Parathyroid adenoma (tissue), 2 donors: Measurements from ENCODE around the gene EFCC1.

Experiments used
- H2AFZ ChIP-seq: fragments of 300-600 bp; sonication (generic); one replicate; pipeline ENCODE4 v1.7.0; 2017; ENCODE audit warnings: antibody characterized with exemption, mild to moderate bottlenecking
- H3K27ac ChIP-seq: fragments of 300-600 bp; sonication (generic); one replicate; pipeline ENCODE4 v1.7.0; 2017
- H3K27me3 ChIP-seq: fragments of 300-600 bp; sonication (generic); one replicate; pipeline ENCODE4 v1.7.0; 2017; ENCODE audit warnings: low read length; ENCODE audit not compliant: control insufficient read depth, insufficient read depth
- H3K36me3 ChIP-seq: fragments of 300-600 bp; sonication (generic); one replicate; pipeline ENCODE4 v1.7.0; 2017; ENCODE audit warnings: low read length; ENCODE audit not compliant: control insufficient read depth, insufficient read depth
- H3K4me1 ChIP-seq: fragments of 300-600 bp; sonication (generic); one replicate; pipeline ENCODE4 v1.7.0; 2017; ENCODE audit warnings: control low read depth
- H3K4me2 ChIP-seq: fragments of 300-600 bp; sonication (generic); one replicate; pipeline ENCODE4 v1.7.0; 2017; ENCODE audit warnings: low read length
- H3K4me3 ChIP-seq: fragments of 300-600 bp; sonication (generic); one replicate; pipeline ENCODE4 v1.7.0; 2017; ENCODE audit warnings: low read depth, low read length
- H3K79me2 ChIP-seq: fragments of 300-600 bp; sonication (generic); one replicate; pipeline ENCODE4 v1.7.0; 2017; ENCODE audit warnings: control low read depth
- H3K9ac ChIP-seq: fragments of 300-600 bp; sonication (generic); one replicate; pipeline ENCODE4 v1.7.0; 2017; ENCODE audit warnings: mild to moderate bottlenecking
- H3K9me3 ChIP-seq: fragments of 300-600 bp; sonication (generic); one replicate; pipeline ENCODE4 v1.7.0; 2017; ENCODE audit warnings: low read length; ENCODE audit not compliant: control insufficient read depth
- TF ChIP-seq, protein P1 (sequence below): fragments of 300-600 bp; sonication (generic); IDR thresholded peaks from one replicate; pipeline ENCODE4 v1.7.0; 2017; ENCODE audit warnings: antibody characterized with exemption, mild to moderate bottlenecking
- donor health status: primary hyperparathyroidism.

EFCC1 gene

DNA sequence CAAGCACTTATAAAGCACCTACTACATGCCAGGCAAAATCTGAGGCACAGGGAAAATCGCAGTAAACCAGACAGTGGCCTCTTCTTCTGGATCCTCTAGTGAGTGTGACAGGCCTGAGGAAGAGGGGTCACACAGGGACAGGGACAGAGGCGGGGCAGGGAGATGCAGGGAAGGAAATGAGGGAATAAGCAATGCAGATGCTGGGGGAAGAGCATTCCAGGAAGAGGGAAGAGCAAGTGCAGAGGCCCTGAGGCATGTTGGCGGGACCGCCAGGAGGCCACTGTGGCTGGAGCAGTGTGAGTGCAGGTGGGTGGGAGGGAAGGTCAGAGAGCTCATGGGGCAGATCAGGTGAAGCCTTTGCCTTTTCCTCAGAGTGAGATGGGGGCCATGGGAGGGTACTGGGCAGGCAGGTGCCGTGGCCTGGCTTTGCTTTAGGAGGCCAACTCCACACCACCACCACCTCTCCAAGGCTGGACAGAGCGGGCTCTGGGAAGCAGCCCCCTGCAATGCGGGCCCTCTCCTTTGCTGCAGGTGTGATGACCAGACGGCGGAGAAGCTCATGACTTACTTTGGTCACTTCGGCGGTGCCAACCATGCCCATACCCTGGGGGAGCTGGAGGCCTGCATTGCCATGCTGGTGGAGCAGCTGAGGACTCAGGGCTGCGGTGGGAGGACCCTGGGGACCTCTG, 32.7 kb downstream of the EFCC1 start:
- no peaks in the 10 kb centered on the region for H3K4me1 ChIP-seq
- no peaks in the 10 kb centered on the region for H3K79me2 ChIP-seq
- TF ChIP-seq, protein P1, sequence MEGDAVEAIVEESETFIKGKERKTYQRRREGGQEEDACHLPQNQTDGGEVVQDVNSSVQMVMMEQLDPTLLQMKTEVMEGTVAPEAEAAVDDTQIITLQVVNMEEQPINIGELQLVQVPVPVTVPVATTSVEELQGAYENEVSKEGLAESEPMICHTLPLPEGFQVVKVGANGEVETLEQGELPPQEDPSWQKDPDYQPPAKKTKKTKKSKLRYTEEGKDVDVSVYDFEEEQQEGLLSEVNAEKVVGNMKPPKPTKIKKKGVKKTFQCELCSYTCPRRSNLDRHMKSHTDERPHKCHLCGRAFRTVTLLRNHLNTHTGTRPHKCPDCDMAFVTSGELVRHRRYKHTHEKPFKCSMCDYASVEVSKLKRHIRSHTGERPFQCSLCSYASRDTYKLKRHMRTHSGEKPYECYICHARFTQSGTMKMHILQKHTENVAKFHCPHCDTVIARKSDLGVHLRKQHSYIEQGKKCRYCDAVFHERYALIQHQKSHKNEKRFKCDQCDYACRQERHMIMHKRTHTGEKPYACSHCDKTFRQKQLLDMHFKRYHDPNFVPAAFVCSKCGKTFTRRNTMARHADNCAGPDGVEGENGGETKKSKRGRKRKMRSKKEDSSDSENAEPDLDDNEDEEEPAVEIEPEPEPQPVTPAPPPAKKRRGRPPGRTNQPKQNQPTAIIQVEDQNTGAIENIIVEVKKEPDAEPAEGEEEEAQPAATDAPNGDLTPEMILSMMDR: no peak
- H3K36me3 ChIP-seq: no peaks in the 10 kb centered on the region
- H3K27me3 ChIP-seq: no peaks in the 10 kb centered on the region
- H2AFZ ChIP-seq: no peak overlapping the region
- no peaks in the 10 kb centered on the region for H3K9me3 ChIP-seq
- H3K9ac ChIP-seq: no peak overlapping the region
- H3K27ac ChIP-seq: no peak overlapping the region
- no peak overlapping the region for H3K4me3 ChIP-seq
- no peak overlapping the region for H3K4me2 ChIP-seq

DNA sequence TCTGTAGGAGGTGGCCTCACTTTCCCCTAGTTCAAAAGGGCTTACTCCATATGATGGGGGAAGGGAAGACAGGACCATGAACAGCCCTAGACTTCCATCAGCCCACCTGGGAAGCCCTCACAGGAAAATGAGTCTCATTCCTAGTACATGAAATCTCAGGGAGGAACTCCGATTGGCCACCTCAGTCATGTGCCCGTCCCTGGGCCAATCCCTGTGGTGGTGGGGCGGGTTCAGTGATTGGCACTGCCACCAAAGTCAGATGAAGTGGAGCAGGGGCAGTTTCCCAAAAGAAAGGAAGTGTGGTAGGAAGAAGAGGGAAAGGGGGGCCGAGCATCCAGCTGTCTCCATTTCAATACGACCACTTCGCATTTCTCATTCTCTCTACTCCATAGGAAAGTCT, 33.5 kb downstream of the EFCC1 start:
- no peaks in the 10 kb centered on the region for H3K4me1 ChIP-seq
- H3K9me3 ChIP-seq: no peaks in the 10 kb centered on the region
- no peak overlapping the region for H3K9ac ChIP-seq
- no peaks in the 10 kb centered on the region for H3K27me3 ChIP-seq
- H3K4me3 ChIP-seq: no peak overlapping the region
- no peaks in the 10 kb centered on the region for H3K36me3 ChIP-seq
- H3K27ac ChIP-seq: no peak overlapping the region
- no peak overlapping the region for H2AFZ ChIP-seq
- H3K4me2 ChIP-seq: no peak overlapping the region
- no peaks in the 10 kb centered on the region for H3K79me2 ChIP-seq
- TF ChIP-seq, protein P1: no peak

DNA sequence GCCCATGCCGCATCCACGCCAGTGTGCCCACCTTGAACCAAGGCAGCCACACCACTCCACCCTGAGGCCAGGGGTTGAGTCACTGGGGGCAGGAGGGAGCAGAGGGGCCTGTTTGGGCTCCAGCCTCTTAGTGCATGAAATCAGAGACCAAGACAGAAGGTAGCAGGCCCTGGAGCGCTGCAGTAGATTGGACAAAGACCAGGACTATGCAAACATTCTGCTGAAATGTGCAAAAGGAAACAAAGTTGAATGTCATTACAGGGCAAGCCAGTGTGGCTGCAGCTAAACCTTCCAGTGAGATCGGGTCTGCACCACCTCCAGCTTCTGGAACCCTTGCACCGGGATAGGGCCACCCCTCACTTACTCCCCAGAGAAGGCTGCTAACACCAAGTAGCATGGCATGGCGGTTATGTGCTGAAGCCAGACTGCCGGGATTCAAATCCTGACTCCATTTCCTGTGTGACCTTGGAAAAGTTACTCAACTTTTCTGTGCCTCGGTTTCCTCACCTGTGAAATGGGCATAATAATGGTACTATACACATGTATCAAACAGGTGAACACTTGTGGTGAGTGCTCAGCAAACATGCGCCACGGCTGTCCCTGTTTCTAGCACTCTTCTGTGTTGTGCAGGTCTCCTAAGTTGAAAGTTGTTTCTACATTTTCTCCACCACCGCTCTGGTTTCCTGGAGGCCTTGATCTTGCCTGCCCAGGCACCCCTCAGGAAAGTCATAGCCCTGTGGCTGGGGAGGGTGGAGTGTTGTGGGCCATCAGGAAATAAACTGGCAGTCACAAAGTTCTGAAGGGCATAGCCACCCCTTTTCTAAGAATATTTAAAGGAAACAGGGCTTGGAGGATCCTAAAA, 34.5 kb downstream of the EFCC1 start:
- no peaks in the 10 kb centered on the region for H3K9me3 ChIP-seq
- no peaks in the 10 kb centered on the region for H3K27me3 ChIP-seq
- H3K4me1 ChIP-seq: no peaks in the 10 kb centered on the region
- no peak overlapping the region for H3K4me2 ChIP-seq
- H3K27ac ChIP-seq: no peak overlapping the region
- no peak overlapping the region for H2AFZ ChIP-seq
- H3K4me3 ChIP-seq: no peak overlapping the region
- no peak overlapping the region for H3K9ac ChIP-seq
- TF ChIP-seq, protein P1: no peak
- no peaks in the 10 kb centered on the region for H3K36me3 ChIP-seq
- H3K79me2 ChIP-seq: no peaks in the 10 kb centered on the region

DNA sequence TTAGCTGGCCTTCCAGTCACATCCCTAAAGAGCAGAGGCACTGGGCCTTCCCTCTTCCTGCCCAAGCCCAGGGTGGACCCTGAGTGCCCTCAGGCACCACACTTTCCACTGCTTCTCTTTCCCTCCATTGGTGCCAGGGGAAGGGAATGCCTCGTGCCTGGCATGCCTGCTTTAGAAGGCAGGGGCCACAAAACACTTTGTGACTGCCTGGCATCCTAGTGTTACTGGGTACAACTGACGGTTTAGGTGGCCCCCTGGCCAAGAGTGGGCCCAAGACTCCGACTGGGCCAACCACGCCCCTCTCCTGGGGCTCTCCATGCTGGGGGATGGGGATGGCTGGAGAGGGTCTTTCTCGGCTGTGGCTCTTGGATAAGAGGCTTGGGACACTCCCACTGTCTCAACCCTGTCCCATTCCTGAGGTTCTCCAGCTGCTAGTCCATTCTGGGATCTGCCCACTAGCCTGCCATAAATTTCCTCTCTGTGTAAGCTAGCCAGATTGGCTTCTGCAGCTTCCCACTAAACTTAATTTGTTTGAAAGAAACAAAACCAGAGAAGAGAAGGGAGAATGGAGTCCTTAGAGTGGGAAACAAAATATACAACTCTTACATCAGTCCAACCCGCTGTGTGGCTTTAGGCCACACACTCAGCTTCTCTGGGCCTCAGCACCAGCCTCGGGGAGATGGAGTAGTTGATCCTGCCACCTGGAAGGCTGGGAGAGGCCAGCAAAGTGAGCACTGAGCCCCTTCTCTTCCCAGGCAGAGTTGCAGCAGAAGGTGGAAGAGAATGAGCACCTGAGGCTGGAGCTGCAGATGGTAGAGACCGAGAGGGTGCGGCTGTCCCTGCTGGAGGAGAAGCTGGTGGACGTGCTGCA, 35.4 kb downstream of the EFCC1 start:
- Histone ChIP-seq H3K4me2 (no peak overlapping the region), H3K79me2 (no peaks in the 10 kb centered on the region), H3K9ac (no peak overlapping the region), H3K27ac (no peak overlapping the region), H3K9me3 (no peaks in the 10 kb centered on the region), H3K27me3 (no peaks in the 10 kb centered on the region), H3K36me3 (no peaks in the 10 kb centered on the region), H2AFZ (no peak overlapping the region), H3K4me3 (no peak overlapping the region), H3K4me1 (no peaks in the 10 kb centered on the region)
- TF ChIP-seq, protein P1: no peak
